GM06990 (cell line): ENCODE data around the gene ATP11A.

Source experiments
- DNase-seq: peaks from one replicate; pipeline ENCODE4 v3.0.0-alpha.2; 2011; ENCODE audit not compliant: insufficient read length; ENCODE audit errors: extremely low read depth
- H3K27me3 ChIP-seq: replicated peaks from 2 replicates; pipeline ENCODE4 v1.6.0; 2011; ENCODE audit warnings: low read length; ENCODE audit not compliant: control insufficient read depth, insufficient read depth
- H3K36me3 ChIP-seq: 2 replicates; pipeline ENCODE4 v1.5.1; 2011; ENCODE audit warnings: low read length; ENCODE audit not compliant: control insufficient read depth, insufficient read depth
- H3K4me3 ChIP-seq: replicated peaks from 2 replicates; pipeline ENCODE4 v1.5.1; 2011; ENCODE audit warnings: low read depth, mild to moderate bottlenecking, control low read depth, low read length
- CTCF ChIP-seq: IDR thresholded peaks from 2 replicates; pipeline ENCODE4 v1.5.1; 2011; ENCODE audit warnings: low read length, control low read depth, mild to moderate bottlenecking, inconsistent platforms; ENCODE audit not compliant: insufficient read depth, poor library complexity, severe bottlenecking

Gene ATP11A

GRCh38 chr13:112731667-112732616 is 42.1 kb downstream of the ATP11A start:
- no peaks in the 10 kb centered on the region; the same call in 1 of the 2 replicates for H3K36me3 ChIP-seq
- no peak for TF ChIP-seq CTCF
- no peak overlapping the region for H3K4me3 ChIP-seq
- no peak for DNase-seq
- no peaks in the 10 kb centered on the region for H3K27me3 ChIP-seq

- Histone ChIP-seq H3K4me3 (no peak overlapping the region), H3K36me3 (no peaks in the 10 kb centered on the region; the same call in 1 of the 2 replicates), H3K27me3 (no peaks in the 10 kb centered on the region)
- no peak for TF ChIP-seq CTCF
- no peak for DNase-seq
These were observed 42.8 kb downstream of the ATP11A start for GRCh38 chr13:112732679-112733078.

GRCh38 chr13:112733112-112733511 is 43.3 kb downstream of the ATP11A start:
- Histone ChIP-seq H3K4me3 (no peak overlapping the region), H3K27me3 (no peaks in the 10 kb centered on the region), H3K36me3 (no peaks in the 10 kb centered on the region; the same call in 1 of the 2 replicates)
- no peak for TF ChIP-seq CTCF
- no peak for DNase-seq

- no peak for TF ChIP-seq CTCF
- Histone ChIP-seq H3K36me3 (no peaks in the 10 kb centered on the region; the same call in 1 of the 2 replicates), H3K4me3 (no peak overlapping the region), H3K27me3 (no peaks in the 10 kb centered on the region)
- no peak for DNase-seq
These were observed 44.0 kb downstream of the ATP11A start for GRCh38 chr13:112733661-112734379.

- H3K4me3 ChIP-seq, result no peak overlapping the region
- no peaks in the 10 kb centered on the region; the same call in 1 of the 2 replicates for H3K36me3 ChIP-seq
- H3K27me3 ChIP-seq, result no peaks in the 10 kb centered on the region
- no peak for DNase-seq
- TF ChIP-seq CTCF, result no peak
These were observed 45.1 kb downstream of the ATP11A start for GRCh38 chr13:112734696-112735547.
